Activated CD4-positive, alpha-beta T cell treated with anti-CD3 and anti-CD28 coated beads for 1 hour (primary cell): ENCODE data around the gene CYTH4.

ENCODE experiments used
- DNase-seq: peaks from one replicate; pipeline ENCODE4 v3.0.0-alpha.2; 2020

The CYTH4 gene

GRCh38 chr22:37331034-37331428, 48.7 kb downstream of the CYTH4 start:
- DNase-seq = no peak

GRCh38 chr22:37331856-37332536, 49.7 kb downstream of the CYTH4 start:
- DNase-seq = no peak

- DNase-seq = no peak
Observed at GRCh38 chr22:37333724-37334460, 51.6 kb downstream of the CYTH4 start.

- DNase-seq = no peak
Observed at GRCh38 chr22:37334461-37334858, 52.2 kb downstream of the CYTH4 start.

GRCh38 chr22:37334859-37335805, 52.8 kb downstream of the CYTH4 start:
- DNase-seq = no peak

GRCh38 chr22:37335806-37336199, 53.5 kb downstream of the CYTH4 start:
- DNase-seq = no peak

GRCh38 chr22:37336579-37336978, 54.3 kb downstream of the CYTH4 start:
- no peak for DNase-seq

- no peak for DNase-seq
Observed at GRCh38 chr22:37337204-37337943, 55.1 kb downstream of the CYTH4 start.

- no peak for DNase-seq
Observed at GRCh38 chr22:37338539-37339246, 56.4 kb downstream of the CYTH4 start.

GRCh38 chr22:37340331-37341262, 58.3 kb downstream of the CYTH4 start:
- DNase-seq = no peak

GRCh38 chr22:37342065-37342464, 59.8 kb downstream of the CYTH4 start:
- DNase-seq = no peak

GRCh38 chr22:37343348-37343747, 61.0 kb downstream of the CYTH4 start:
- DNase-seq = no peak

GRCh38 chr22:37343863-37344734, 61.8 kb downstream of the CYTH4 start:
- no peak for DNase-seq

- DNase-seq = no peak
Observed at GRCh38 chr22:37344735-37345449, 62.6 kb downstream of the CYTH4 start.

GRCh38 chr22:37345863-37346504, 63.7 kb downstream of the CYTH4 start:
- DNase-seq = no peak

- DNase-seq = no peak
Observed at GRCh38 chr22:37346505-37346895, 64.2 kb downstream of the CYTH4 start.

GRCh38 chr22:37349043-37349814, 66.9 kb downstream of the CYTH4 start:
- DNase-seq = no peak

GRCh38 chr22:37351232-37351631, 68.9 kb downstream of the CYTH4 start:
- no peak for DNase-seq
